Ishikawa (cell line): ENCODE data around the gene GPS2.

Experiments used
- EGR1 ChIP-seq: IDR thresholded peaks from 2 replicates; pipeline ENCODE4 v1.6.1; 2012
- EP300 ChIP-seq: IDR thresholded peaks from 2 replicates; pipeline ENCODE4 v1.6.1; 2012; ENCODE audit warnings: borderline replicate concordance
- FOXM1 ChIP-seq: IDR thresholded peaks from 2 replicates; pipeline ENCODE4 v1.6.1; 2012; ENCODE audit warnings: low read depth, borderline replicate concordance
- TCF12 ChIP-seq: IDR thresholded peaks from 2 replicates; pipeline ENCODE4 v1.6.1; 2012; ENCODE audit warnings: low read depth
- TF ChIP-seq, protein P1 (sequence below): IDR thresholded peaks from 2 replicates; pipeline ENCODE4 v1.6.1; 2012; ENCODE audit warnings: low read depth, mild to moderate bottlenecking
- TF ChIP-seq, protein P2 (sequence below): IDR thresholded peaks from 2 replicates; pipeline ENCODE4 v1.6.1; 2012

DNA sequence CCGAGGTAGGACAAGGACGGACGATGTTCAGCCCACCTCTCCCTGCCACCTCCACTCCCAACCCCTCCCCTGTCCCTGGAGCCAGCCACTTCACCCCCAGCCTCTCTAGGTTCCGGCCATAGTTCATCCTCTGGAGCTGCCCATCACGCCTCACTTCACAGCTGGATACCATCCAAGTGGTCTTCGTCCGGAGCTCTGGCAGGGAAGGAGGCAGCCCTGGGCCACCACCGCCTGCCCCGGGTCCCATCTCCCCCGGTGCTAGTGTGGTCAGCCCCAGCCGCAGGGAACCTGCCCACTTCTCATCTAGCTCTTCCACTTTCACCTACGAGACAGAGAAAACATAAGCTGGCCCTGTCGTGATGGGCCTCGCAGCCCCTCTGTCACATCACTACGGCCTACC is 6.3 kb upstream of the GPS2 start:
- TF ChIP-seq EGR1 (no peak), TCF12 (no peak), EP300 (no peak), FOXM1 (no peak)
- TF ChIP-seq, protein P1, sequence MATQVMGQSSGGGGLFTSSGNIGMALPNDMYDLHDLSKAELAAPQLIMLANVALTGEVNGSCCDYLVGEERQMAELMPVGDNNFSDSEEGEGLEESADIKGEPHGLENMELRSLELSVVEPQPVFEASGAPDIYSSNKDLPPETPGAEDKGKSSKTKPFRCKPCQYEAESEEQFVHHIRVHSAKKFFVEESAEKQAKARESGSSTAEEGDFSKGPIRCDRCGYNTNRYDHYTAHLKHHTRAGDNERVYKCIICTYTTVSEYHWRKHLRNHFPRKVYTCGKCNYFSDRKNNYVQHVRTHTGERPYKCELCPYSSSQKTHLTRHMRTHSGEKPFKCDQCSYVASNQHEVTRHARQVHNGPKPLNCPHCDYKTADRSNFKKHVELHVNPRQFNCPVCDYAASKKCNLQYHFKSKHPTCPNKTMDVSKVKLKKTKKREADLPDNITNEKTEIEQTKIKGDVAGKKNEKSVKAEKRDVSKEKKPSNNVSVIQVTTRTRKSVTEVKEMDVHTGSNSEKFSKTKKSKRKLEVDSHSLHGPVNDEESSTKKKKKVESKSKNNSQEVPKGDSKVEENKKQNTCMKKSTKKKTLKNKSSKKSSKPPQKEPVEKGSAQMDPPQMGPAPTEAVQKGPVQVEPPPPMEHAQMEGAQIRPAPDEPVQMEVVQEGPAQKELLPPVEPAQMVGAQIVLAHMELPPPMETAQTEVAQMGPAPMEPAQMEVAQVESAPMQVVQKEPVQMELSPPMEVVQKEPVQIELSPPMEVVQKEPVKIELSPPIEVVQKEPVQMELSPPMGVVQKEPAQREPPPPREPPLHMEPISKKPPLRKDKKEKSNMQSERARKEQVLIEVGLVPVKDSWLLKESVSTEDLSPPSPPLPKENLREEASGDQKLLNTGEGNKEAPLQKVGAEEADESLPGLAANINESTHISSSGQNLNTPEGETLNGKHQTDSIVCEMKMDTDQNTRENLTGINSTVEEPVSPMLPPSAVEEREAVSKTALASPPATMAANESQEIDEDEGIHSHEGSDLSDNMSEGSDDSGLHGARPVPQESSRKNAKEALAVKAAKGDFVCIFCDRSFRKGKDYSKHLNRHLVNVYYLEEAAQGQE: no peak
- TF ChIP-seq, protein P2, sequence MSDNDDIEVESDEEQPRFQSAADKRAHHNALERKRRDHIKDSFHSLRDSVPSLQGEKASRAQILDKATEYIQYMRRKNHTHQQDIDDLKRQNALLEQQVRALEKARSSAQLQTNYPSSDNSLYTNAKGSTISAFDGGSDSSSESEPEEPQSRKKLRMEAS: no peak
